Right atrium auricular region (tissue), 2 donors: ENCODE data around the gene SLC6A1. TPM values are rescaled to one million over a fixed set of nuclear protein-coding genes. Genes with fewer than 3 reads are reported as not detected.

Experiments
- DNase-seq: peaks from one replicate; pipeline ENCODE4 v3.0.0-alpha.2; 2019; ENCODE audit warnings: low spot score
- H3K27ac ChIP-seq, 2 donors: fragments of 200-600 bp; sonication (generic); 1 replicate in 1 of 2; 2 replicates in 1 of 2; pipeline ENCODE4 v1.5.1; 2016 to 2019
- H3K27me3 ChIP-seq, 2 donors: fragments of 200-600 bp; sonication (generic); one replicate each; pipeline versions ENCODE4 v1.5.1 to v1.6.0; 2017 to 2019
- H3K36me3 ChIP-seq: fragments of 200-600 bp; sonication (generic); one replicate; pipeline ENCODE4 v1.5.1; 2016
- H3K4me1 ChIP-seq, 2 donors: fragments of 200-600 bp; sonication (generic); one replicate each; pipeline versions ENCODE4 v1.5.1 to v1.6.0; 2017 to 2019
- H3K4me3 ChIP-seq, 2 donors: fragments of 200-600 bp; sonication (generic); 1 replicate in 1 of 2; 2 replicates in 1 of 2; pipeline ENCODE4 v1.5.1; 2017 to 2019; ENCODE audit warnings: mild to moderate bottlenecking in 1 of 2, moderate library complexity in 1 of 2
- H3K9me3 ChIP-seq, 2 donors: fragments of 200-600 bp; sonication (generic); one replicate each; pipeline ENCODE4 v1.5.1; 2019
- CTCF ChIP-seq, 2 donors: fragments of 200-600 bp; sonication (generic); IDR thresholded peaks; one replicate each; pipeline ENCODE4 v1.5.1; 2019; ENCODE audit warnings: antibody characterized with exemption in 2 of 2
- total RNA-seq, 2 donors: library from RNA; depleted of rRNA; stranded (reverse); fragments of >200 nt; gene quantifications; one replicate each; pipeline ENCODE4 v1.1.0, GENCODE V29; 2016

The SLC6A1 gene
- total RNA-seq, 2 donors from 2014 or later: 1.3 to 4.1 TPM

GRCh38 chr3:11037241-11037873 lies 44.8 kb downstream of the SLC6A1 start:
- TF ChIP-seq CTCF (IDR thresholded peaks at IDR 0.05): no peak
- H3K36me3 ChIP-seq: no peaks in the 10 kb centered on the region
- no peaks in the 10 kb centered on the region for H3K9me3 ChIP-seq
- no peaks in the 10 kb centered on the region for H3K27me3 ChIP-seq
- DNase-seq: no peak
- H3K4me1 ChIP-seq: no peaks in the 10 kb centered on the region
- peak overlapping the region in 1 of 2 donors; percentile 24 for H3K4me3 ChIP-seq
- H3K27ac ChIP-seq: no peak overlapping the region

- no peaks in the 10 kb centered on the region for H3K9me3 ChIP-seq
- H3K4me3 ChIP-seq: no peak overlapping the region
- H3K27ac ChIP-seq: no peak overlapping the region
- DNase-seq: no peak
- H3K36me3 ChIP-seq: no peaks in the 10 kb centered on the region
- H3K27me3 ChIP-seq: no peaks in the 10 kb centered on the region
- no peak for TF ChIP-seq CTCF (IDR thresholded peaks at IDR 0.05)
- no peaks in the 10 kb centered on the region for H3K4me1 ChIP-seq
Measured at GRCh38 chr3:11037976-11038375, 45.4 kb downstream of the SLC6A1 start.

- no peaks in the 10 kb centered on the region for H3K4me1 ChIP-seq
- no peak overlapping the region for H3K27ac ChIP-seq
- H3K9me3 ChIP-seq: no peaks in the 10 kb centered on the region
- no peak for TF ChIP-seq CTCF (IDR thresholded peaks at IDR 0.05)
- no peaks in the 10 kb centered on the region for H3K27me3 ChIP-seq
- DNase-seq: no peak
- no peaks in the 10 kb centered on the region for H3K36me3 ChIP-seq
- no peak overlapping the region for H3K4me3 ChIP-seq
Measured at GRCh38 chr3:11045536-11045935, 53.0 kb downstream of the SLC6A1 start.

GRCh38 chr3:11047500-11047899 lies 55.0 kb downstream of the SLC6A1 start:
- no peaks in the 10 kb centered on the region for H3K27me3 ChIP-seq
- no peak for TF ChIP-seq CTCF (IDR thresholded peaks at IDR 0.05)
- no peak for DNase-seq
- H3K27ac ChIP-seq: no peak overlapping the region
- H3K36me3 ChIP-seq: no peaks in the 10 kb centered on the region
- H3K4me3 ChIP-seq: no peak overlapping the region
- no peaks in the 10 kb centered on the region for H3K9me3 ChIP-seq
- no peaks in the 10 kb centered on the region for H3K4me1 ChIP-seq

GRCh38 chr3:11050666-11051323 lies 58.2 kb downstream of the SLC6A1 start:
- Histone ChIP-seq H3K27me3 (no peaks in the 10 kb centered on the region), H3K4me3 (no peak overlapping the region), H3K36me3 (no peaks in the 10 kb centered on the region), H3K9me3 (no peaks in the 10 kb centered on the region), H3K27ac (no peak overlapping the region), H3K4me1 (no peaks in the 10 kb centered on the region)
- DNase-seq: no peak
- no peak for TF ChIP-seq CTCF (IDR thresholded peaks at IDR 0.05)
